ENCODE results near the gene PLCG2.

DNA sequence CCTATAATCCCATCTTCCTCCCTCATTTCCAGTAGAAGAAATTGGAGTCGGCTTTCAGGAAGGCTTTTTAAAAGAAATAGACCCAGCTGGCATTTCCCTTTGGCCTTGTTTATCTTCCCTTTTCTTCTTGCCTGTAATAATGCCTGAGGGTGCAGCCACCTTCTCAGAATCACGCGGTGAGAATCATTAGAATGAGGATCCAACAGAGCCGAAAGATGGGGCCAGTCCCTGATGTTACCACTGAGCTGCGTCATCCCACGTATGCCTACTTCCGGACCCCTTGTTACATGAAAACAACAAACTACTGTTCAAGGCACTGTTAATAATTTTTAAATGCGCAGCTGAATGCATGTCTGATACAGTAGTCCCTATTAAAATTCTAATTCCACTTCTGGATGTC lies 208.0 kb downstream of the PLCG2 start:
- TF ChIP-seq EZH2 (IDR thresholded peaks at IDR 0.05; ENCODE audit: insufficient read depth, poor library complexity, severe bottlenecking) (no peak), EZH2phosphoT487 (IDR thresholded peaks at IDR 0.05; ENCODE audit: insufficient read depth, low read depth) (no peak)

Data from GM23248 (cell line).